Measurements from ENCODE around the gene EYA2.

Gene EYA2

GRCh38 chr20:46935394-46936017 lies 40.9 kb downstream of the EYA2 start:
- ATAC-seq = no peak
- TF ChIP-seq ZNF70 (CRISPR knock-in tag; IDR thresholded peaks at IDR 0.05) (no peak), SNAI2 (CRISPR knock-in tag; IDR thresholded peaks at IDR 0.05) (no peak), BACH2 (CRISPR knock-in tag; IDR thresholded peaks at IDR 0.05; ENCODE audit: borderline replicate concordance) (no peak), TOX (CRISPR knock-in tag; IDR thresholded peaks at IDR 0.05; ENCODE audit: borderline replicate concordance) (no peak), CSRNP3 (CRISPR knock-in tag; IDR thresholded peaks at IDR 0.05) (no peak), ZFP3 (CRISPR knock-in tag; IDR thresholded peaks at IDR 0.05) (no peak), ARNTL (CRISPR knock-in tag; IDR thresholded peaks at IDR 0.05; ENCODE audit: borderline replicate concordance, low read depth) (no peak), RARB (CRISPR knock-in tag; IDR thresholded peaks at IDR 0.05) (no peak), ISL1 (CRISPR knock-in tag; IDR thresholded peaks at IDR 0.05) (no peak)
- TF ChIP-seq, protein P1, sequence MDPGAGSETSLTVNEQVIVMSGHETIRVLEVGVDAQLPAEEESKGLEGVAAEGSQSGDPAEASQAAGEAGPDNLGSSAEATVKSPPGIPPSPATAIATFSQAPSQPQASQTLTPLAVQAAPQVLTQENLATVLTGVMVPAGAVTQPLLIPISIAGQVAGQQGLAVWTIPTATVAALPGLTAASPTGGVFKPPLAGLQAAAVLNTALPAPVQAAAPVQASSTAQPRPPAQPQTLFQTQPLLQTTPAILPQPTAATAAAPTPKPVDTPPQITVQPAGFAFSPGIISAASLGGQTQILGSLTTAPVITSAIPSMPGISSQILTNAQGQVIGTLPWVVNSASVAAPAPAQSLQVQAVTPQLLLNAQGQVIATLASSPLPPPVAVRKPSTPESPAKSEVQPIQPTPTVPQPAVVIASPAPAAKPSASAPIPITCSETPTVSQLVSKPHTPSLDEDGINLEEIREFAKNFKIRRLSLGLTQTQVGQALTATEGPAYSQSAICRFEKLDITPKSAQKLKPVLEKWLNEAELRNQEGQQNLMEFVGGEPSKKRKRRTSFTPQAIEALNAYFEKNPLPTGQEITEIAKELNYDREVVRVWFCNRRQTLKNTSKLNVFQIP (CRISPR knock-in tag; IDR thresholded peaks at IDR 0.05; ENCODE audit: borderline replicate concordance, low read depth) = no peak

DNA sequence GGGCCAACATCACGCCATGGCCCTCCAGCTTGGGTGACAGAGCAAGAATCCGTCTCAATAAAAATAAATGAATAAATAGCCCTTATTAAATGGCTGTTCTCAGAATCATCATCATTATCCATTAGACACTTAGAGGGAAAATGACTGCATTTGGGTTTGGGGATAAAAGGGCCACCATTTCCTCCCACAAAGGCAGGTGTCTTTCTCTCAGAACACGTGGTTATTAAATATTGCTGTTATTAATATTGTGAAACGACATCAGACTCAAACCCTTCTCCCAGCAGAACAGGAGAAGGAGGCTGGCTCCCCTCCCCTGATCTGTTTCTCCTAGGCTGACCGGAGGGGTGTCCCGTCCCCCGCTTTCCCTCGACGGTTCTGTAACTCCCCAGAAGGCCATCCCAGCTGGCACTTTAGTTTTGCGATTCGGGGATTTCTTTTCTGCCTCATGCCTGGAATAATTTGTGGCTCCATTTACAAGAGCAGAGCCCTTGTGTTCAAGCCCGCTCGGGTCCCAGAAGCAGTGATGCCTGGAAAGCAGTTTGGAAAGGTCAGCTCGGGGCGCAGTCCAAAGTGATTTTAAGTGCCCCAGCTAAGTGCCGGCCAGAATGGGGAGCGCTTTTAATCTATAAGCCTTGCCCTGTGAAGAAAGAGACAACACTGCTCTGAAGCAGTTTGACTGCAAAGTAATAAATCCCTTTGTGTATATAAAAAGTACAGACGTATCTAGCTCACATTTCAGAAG lies 41.9 kb downstream of the EYA2 start:
- no peak for ATAC-seq
- no peak for TF ChIP-seq CREB5 (CRISPR knock-in tag; IDR thresholded peaks at IDR 0.05; ENCODE audit: low read depth)
- TF ChIP-seq OSR1 (CRISPR knock-in tag; IDR thresholded peaks at IDR 0.05) = no peak
- TF ChIP-seq GLIS3 (CRISPR knock-in tag; IDR thresholded peaks at IDR 0.05) = no peak
- no peak for TF ChIP-seq RARB (CRISPR knock-in tag; IDR thresholded peaks at IDR 0.05)
- no peak for TF ChIP-seq ZNF8 (CRISPR knock-in tag; IDR thresholded peaks at IDR 0.05)
- no peak for TF ChIP-seq ZNF70 (CRISPR knock-in tag; IDR thresholded peaks at IDR 0.05)
- TF ChIP-seq BACH2 (CRISPR knock-in tag; IDR thresholded peaks at IDR 0.05; ENCODE audit: borderline replicate concordance) = no peak
- TF ChIP-seq, protein P1 (CRISPR knock-in tag; IDR thresholded peaks at IDR 0.05; ENCODE audit: borderline replicate concordance, low read depth) = no peak
- TF ChIP-seq ARNTL (CRISPR knock-in tag; IDR thresholded peaks at IDR 0.05; ENCODE audit: borderline replicate concordance, low read depth) = no peak
- TF ChIP-seq PATZ1 (CRISPR knock-in tag; IDR thresholded peaks at IDR 0.05; ENCODE audit: borderline replicate concordance) = no peak
- no peak for TF ChIP-seq ZFP3 (CRISPR knock-in tag; IDR thresholded peaks at IDR 0.05)
- TF ChIP-seq ZC3H10 (CRISPR knock-in tag; IDR thresholded peaks at IDR 0.05) = no peak
- no peak for TF ChIP-seq CSDC2 (CRISPR knock-in tag; IDR thresholded peaks at IDR 0.05)
- no peak for TF ChIP-seq ZNF565 (CRISPR knock-in tag; conservative IDR thresholded peaks at IDR 0.05; ENCODE audit: low read depth)

DNA sequence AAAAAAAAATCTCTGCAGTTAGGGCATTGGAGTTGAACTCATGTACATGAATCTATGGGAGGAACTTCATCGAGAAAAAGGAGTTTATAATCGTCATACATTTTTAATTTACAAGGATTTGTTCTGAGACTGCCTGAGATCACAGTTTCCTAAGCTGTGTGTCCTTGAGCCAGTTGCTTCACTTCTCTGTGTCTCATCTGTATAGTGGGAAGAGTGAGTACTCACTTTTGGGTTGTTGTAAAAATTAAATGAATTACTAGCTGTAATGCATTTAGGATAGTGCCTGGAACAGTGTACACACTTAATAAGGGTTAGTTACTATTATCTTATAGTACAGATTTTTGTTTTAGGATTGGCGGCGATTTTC lies 42.5 kb downstream of the EYA2 start:
- no peak for ATAC-seq
- no peak for TF ChIP-seq ZFP3 (CRISPR knock-in tag; IDR thresholded peaks at IDR 0.05)
- no peak for TF ChIP-seq ARNTL (CRISPR knock-in tag; IDR thresholded peaks at IDR 0.05; ENCODE audit: borderline replicate concordance, low read depth)
- no peak for TF ChIP-seq PPARA (CRISPR knock-in tag; IDR thresholded peaks at IDR 0.05; ENCODE audit: borderline replicate concordance)
- TF ChIP-seq CREB5 (CRISPR knock-in tag; IDR thresholded peaks at IDR 0.05; ENCODE audit: low read depth) = no peak
- no peak for TF ChIP-seq TSHZ2 (CRISPR knock-in tag; IDR thresholded peaks at IDR 0.05)
- TF ChIP-seq, protein P1 (CRISPR knock-in tag; IDR thresholded peaks at IDR 0.05; ENCODE audit: borderline replicate concordance, low read depth) = no peak
- no peak for TF ChIP-seq TCF4 (CRISPR knock-in tag; IDR thresholded peaks at IDR 0.05; ENCODE audit: borderline replicate concordance)
- no peak for TF ChIP-seq BACH2 (CRISPR knock-in tag; IDR thresholded peaks at IDR 0.05; ENCODE audit: borderline replicate concordance)
- no peak for TF ChIP-seq OSR1 (CRISPR knock-in tag; IDR thresholded peaks at IDR 0.05)
- TF ChIP-seq GLIS3 (CRISPR knock-in tag; IDR thresholded peaks at IDR 0.05) = no peak

All from SK-N-SH treated with all-trans-retinoic acid at 6 μM for 48 hours (cell line).